ENCODE measurements around the gene PROC. TPM values are rescaled to one million over a fixed set of nuclear protein-coding genes. Genes with fewer than 3 reads are reported as not detected.

Gene PROC
- total and polyA plus RNA-seq, 9 of the 15 experiments (the other 6 are each of a cell fraction or from before 2014, with no cell fraction given) = not detected

DNA sequence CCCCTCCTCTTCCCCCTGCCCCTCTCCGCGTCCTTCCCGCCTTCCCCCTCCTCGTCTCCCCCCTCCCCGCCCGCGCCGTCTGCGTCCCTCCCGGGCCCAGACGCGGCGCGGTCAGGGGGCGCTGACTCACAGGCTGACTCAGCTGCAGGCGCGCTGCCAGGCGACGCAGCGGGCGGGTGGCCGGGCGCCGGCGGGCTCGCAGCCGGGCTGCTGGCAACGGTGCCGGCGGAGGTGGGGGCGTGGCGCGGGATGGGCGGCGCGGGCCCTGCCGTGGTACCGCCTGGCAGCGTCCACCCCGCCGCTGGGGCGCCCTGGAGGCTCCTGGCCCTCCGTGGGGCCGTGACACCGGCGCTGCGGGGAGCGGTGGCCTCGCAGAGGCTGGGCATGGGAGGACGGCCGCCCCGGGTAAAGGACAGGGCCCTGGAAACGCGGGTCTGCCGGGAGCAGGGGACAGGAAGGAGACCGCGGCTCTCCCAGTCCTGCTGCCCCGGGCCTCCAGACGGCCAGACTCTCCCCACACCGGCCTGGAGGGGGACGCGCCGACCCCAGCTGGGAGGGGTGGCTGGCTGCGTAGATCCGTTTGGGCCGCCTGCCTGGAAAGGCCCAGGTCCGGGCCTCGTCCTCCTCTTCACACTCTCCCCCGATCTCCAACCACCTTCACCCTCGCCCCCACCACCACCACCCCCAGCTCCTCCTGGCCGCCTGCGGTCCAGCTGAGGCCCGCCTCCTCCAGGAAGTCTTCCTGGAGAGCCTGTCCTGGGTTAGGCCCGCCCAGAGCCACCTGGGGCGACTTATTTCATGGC, 10.0 kb upstream of the PROC start (continued):
- TF ChIP-seq U2AF2 (optimal IDR thresholded peaks at IDR 0.05; ENCODE audit: low read depth, low read length) (no peak), YBX1 (IDR thresholded peaks at IDR 0.05) (no peak), CREB1 (IDR thresholded peaks at IDR 0.05) (peak; percentile 53; the same call in 1 of the 2 replicates), CREB1 (CRISPR knock-in tag; IDR thresholded peaks at IDR 0.05) (no peak; the same call in 1 of the 2 replicates), CUX1 (CRISPR knock-in tag; IDR thresholded peaks at IDR 0.05) (0 out of 2 replicates have a peak, but pooled peaks have one; percentile 57), THRB (CRISPR knock-in tag; conservative IDR thresholded peaks at IDR 0.05) (no peak), ZBED1 (IDR thresholded peaks at IDR 0.05) (no peak), C11orf30 (IDR thresholded peaks at IDR 0.05; ENCODE audit: low read depth) (peak; percentile 39; the same call in 1 of the 2 replicates), EWSR1 (IDR thresholded peaks at IDR 0.05; ENCODE audit: borderline replicate concordance, low read depth, partially characterized antibody) (no peak), NFE2L1 (tag; IDR thresholded peaks at IDR 0.05; ENCODE audit: borderline replicate concordance, low read depth) (no peak), NFE2 (IDR thresholded peaks at IDR 0.05; ENCODE audit: low read depth) (peak; percentile 86), WHSC1 (IDR thresholded peaks at IDR 0.05; ENCODE audit: low read length) (no peak), THRAP3 (IDR thresholded peaks at IDR 0.05; ENCODE audit: borderline replicate concordance) (no peak), EGR1 (conservative IDR thresholded peaks at IDR 0.05) (peak; percentile 81), TRIM24 (IDR thresholded peaks at IDR 0.05) (peak in 1 of 2 experiments; percentile 24; a peak in 1 of 4 replicates), ZNF232 (CRISPR knock-in tag; IDR thresholded peaks at IDR 0.05) (no peak)
- TF ChIP-seq, protein P1, sequence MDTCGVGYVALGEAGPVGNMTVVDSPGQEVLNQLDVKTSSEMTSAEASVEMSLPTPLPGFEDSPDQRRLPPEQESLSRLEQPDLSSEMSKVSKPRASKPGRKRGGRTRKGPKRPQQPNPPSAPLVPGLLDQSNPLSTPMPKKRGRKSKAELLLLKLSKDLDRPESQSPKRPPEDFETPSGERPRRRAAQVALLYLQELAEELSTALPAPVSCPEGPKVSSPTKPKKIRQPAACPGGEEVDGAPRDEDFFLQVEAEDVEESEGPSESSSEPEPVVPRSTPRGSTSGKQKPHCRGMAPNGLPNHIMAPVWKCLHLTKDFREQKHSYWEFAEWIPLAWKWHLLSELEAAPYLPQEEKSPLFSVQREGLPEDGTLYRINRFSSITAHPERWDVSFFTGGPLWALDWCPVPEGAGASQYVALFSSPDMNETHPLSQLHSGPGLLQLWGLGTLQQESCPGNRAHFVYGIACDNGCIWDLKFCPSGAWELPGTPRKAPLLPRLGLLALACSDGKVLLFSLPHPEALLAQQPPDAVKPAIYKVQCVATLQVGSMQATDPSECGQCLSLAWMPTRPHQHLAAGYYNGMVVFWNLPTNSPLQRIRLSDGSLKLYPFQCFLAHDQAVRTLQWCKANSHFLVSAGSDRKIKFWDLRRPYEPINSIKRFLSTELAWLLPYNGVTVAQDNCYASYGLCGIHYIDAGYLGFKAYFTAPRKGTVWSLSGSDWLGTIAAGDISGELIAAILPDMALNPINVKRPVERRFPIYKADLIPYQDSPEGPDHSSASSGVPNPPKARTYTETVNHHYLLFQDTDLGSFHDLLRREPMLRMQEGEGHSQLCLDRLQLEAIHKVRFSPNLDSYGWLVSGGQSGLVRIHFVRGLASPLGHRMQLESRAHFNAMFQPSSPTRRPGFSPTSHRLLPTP (IDR thresholded peaks at IDR 0.05; ENCODE audit: borderline replicate concordance, extremely low read depth, insufficient read length) = peak; percentile 31
